Superior temporal gyrus (tissue), 1 donor: ENCODE measurements around the gene SPTBN1.
"Not testable (repeated sequence)": the region's sequence is repeated elsewhere in the genome, so short reads cannot be mapped to it uniquely, and the experiment has no call there.

Experiments
- DNase-seq: peaks from one replicate; pipeline ENCODE4 v3.0.0-alpha.2; 2016; ENCODE audit errors: extremely low spot score

SPTBN1 gene

GRCh38 chr2:54672590-54673456 lies 216.7 kb downstream of the SPTBN1 start:
- DNase-seq: peak; percentile 54

GRCh38 chr2:54673501-54673998 lies 217.4 kb downstream of the SPTBN1 start:
- no peak for DNase-seq

GRCh38 chr2:54675281-54675680 lies 219.2 kb downstream of the SPTBN1 start:
- no peak for DNase-seq

DNA sequence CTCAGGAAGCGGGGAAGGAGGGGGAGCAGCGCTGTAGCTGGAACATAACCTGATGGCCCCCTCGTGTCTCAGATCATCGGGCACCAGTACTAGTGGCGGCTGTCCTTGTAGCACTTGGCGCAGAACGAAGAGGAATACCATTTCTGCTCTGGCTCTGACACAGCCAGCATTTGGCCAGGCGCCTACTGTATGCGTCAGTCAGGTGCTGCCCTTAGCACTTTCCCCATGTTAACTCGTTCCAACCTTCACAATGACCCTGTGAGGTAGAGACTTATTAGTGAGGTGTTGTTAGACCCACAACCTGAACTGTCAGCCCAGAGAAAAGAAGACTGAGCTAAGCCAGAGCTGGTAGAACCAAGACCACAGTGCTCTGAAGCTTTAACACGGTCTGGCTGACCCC lies 219.6 kb downstream of the SPTBN1 start:
- DNase-seq: no peak

GRCh38 chr2:54676656-54677055 lies 220.5 kb downstream of the SPTBN1 start:
- no peak for DNase-seq

GRCh38 chr2:54677476-54678265 lies 221.5 kb downstream of the SPTBN1 start:
- DNase-seq: no peak

GRCh38 chr2:54678719-54679118 lies 222.6 kb downstream of the SPTBN1 start:
- no peak for DNase-seq

- no peak for DNase-seq
Measured at GRCh38 chr2:54680397-54681041, 224.4 kb downstream of the SPTBN1 start.

GRCh38 chr2:54681416-54681815 lies 225.3 kb downstream of the SPTBN1 start:
- no peak for DNase-seq

- DNase-seq: no peak
Measured at GRCh38 chr2:54683596-54683995, 227.5 kb downstream of the SPTBN1 start.

DNA sequence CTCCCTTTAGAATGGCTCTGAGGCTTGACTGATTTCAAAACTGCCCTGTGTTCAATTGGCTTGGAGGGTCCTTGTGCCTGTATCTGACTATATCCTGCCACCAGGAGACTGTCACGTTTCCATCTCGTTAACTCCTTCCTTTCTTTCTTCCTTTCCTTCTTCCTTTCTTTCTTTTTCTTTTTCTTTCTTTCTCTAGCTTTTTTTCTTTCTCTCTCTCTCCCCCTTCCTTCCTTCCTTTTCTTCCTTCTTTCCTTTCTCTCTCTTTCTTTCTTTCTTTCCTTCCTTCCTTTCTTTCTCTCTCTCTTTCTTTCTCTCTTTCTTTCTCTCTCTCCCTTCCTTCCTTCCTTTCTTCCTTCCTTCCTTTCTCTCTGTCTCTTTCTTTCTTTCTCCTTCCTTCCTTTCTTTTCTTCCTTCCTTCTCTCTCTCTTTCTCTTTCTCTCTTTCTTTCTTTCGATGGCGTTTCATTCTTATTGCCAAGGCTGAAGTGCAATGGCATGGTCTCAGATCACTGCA lies 229.2 kb downstream of the SPTBN1 start:
- no peak for DNase-seq

GRCh38 chr2:54687595-54688152 lies 231.5 kb downstream of the SPTBN1 start:
- DNase-seq: no peak

DNA sequence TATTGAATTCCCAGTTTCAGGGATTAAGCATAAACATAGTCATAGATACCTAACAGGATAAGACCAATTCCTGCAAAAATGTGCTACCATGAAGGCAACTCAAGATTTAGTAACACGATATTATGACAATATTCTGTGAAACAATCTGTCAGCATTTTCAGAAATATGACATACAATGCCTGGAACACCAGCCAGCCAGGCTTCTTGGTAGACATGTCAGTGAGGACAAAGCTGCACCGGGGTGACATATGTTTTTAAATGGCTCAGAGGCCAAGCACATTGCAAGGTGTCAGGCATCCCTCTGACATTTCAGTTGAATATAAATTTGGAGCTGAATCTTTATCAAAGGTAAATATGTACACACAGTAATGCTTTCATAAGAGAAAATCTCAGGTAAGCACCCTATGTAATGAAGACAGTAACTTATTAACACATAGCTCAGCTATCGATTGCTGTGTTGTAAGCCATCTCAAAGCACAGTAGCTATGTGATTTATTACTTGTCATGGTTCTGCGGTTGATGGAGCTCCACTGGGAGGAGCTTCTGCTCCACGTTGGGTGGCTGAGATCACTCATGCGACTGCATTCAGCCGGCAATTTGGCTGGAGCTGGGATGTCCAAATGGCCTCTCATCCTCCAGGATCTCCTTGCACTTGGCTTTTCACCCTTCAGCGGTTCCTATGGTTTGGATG lies 235.5 kb downstream of the SPTBN1 start:
- DNase-seq: no peak

- DNase-seq: no peak
Measured at GRCh38 chr2:54692556-54692955, 236.4 kb downstream of the SPTBN1 start.

DNA sequence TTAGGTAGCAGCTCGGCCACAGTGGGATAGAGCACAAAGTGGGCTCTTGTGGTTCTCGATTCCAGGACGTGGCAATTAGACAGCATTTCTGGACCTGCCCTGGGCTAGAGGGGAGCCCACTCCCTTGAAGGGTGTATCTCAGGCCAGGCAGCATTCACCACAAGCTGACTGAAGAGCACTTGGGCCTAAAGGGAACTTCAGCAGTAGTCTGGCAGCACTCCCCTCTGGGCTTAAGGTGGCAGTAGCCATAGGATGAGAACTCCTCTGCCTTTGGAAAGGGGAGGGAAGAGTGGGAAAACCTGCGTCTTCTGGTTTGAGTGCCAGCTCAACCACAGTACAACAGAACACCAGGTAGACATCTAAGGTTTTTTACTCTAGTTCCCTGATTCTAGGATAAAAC lies 239.3 kb downstream of the SPTBN1 start:
- no peak for DNase-seq

DNA sequence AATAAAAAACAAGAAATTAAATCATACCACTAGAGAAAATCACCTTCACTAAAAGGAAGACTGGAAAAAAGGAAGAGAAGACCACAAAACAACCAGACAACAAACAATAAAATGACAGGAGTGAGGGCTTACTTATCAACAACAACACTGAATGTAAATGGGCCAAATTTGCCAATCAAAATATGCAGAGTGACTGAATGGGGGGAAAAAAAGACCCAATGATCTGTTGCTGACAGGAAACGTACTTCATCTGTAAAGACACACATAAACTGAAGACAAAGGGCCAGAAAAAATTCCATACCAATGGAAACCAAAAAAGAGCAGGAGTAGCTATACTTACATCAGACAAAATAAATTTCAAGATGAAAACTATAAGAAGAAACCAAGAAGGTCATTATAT lies 241.8 kb downstream of the SPTBN1 start:
- DNase-seq: no peak

- DNase-seq: not testable (repeated sequence)
Measured at GRCh38 chr2:54698926-54699325, 242.8 kb downstream of the SPTBN1 start.

DNA sequence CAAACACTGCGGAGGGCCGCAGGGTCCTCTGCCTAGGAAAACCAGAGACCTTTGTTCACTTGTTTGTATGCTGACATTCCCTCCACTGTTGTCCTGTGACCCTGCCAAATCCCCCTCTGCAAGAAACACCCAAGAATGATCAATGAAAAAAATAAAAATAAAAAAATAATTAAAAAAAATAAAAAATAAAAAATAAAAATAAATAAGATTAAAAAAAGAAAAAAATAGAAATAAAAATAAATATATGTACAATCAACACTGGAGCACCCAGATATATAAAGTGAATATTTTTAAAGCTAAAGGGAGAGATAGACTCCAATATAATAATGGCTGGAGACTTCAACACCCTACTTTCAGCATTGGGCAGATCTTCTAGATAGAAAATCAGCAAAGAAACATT lies 243.5 kb downstream of the SPTBN1 start:
- no peak for DNase-seq

GRCh38 chr2:54701029-54701428 lies 244.9 kb downstream of the SPTBN1 start:
- DNase-seq: no peak

DNA sequence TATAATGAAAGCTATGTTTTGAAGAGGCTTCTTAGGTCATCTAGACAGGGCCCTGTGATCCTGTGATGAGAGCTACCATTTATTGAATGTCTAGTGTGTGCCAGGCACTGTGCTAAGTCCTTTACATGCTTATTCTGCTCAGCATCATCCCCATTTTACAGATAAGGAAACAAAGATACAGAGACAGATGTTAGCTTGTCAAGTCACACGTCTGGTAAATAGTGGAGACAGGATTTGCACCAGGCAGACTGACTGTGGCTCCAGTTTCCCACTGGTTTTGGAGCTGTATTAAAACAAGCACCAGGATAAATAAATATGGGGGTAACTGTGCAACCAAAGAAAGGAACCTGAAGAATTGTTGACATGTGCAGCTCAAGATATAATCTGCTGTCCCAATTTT lies 248.1 kb downstream of the SPTBN1 start:
- DNase-seq: peak; percentile 35
